PC-3 (cell line): ENCODE data around the gene CT45A10. TPM values are rescaled to one million over a fixed set of nuclear protein-coding genes. Genes with fewer than 3 reads are reported as not detected.

ENCODE experiments used
- ATAC-seq: fragments of 200-7000 bp; cut with Tn5 transposase; 2 replicates; pipeline ENCODE4 v1.9.1; 2020; ENCODE audit warnings: mild to moderate bottlenecking, moderate library complexity
- BruUV-seq: library from RNA; stranded (reverse); fragments of 400-500 nt; replicated peaks from 2 replicates; lab custom pipeline; 2021; lab: Mats Ljungman, UMichigan
- CTCF ChIA-PET: fragments of 300-600 bp; sonication (Branson Sonifier 250); formaldehyde crosslinking; loops from one replicate; lab custom pipeline; 2022; ENCODE audit warnings: antibody characterized with exemption; lab: Charles Lee
- POLR2A ChIA-PET: fragments of 300-600 bp; sonication (Branson Sonifier 250); formaldehyde crosslinking; loops from one replicate; lab custom pipeline; 2022; ENCODE audit warnings: antibody characterized with exemption; ENCODE audit not compliant: unreplicated experiment; lab: Charles Lee
- DNase-seq: peaks from one replicate; pipeline ENCODE4 v3.0.0-alpha.2; 2015
- H2AFZ ChIP-seq: fragments of 300-600 bp; sonication (generic); 2 replicates; pipeline ENCODE4 v1.6.0; 2016; ENCODE audit warnings: antibody characterized with exemption, low read length
- H3F3A ChIP-seq: fragments of 300-600 bp; sonication (generic); one replicate; pipeline ENCODE4 v1.6.0; 2017; ENCODE audit warnings: antibody characterized with exemption, low read length, control low read depth, mild to moderate bottlenecking; ENCODE audit not compliant: unreplicated experiment
- H3K27ac ChIP-seq: fragments of 300-600 bp; sonication (generic); 2 replicates; pipeline ENCODE4 v1.5.1; 2016; ENCODE audit warnings: mild to moderate bottlenecking, low read length
- H3K27me3 ChIP-seq: fragments of 300-600 bp; sonication (generic); 2 replicates; pipeline ENCODE4 v1.6.1; 2016; ENCODE audit warnings: low read length, mixed read lengths
- H3K36me3 ChIP-seq: fragments of 300-600 bp; sonication (generic); 2 replicates; pipeline ENCODE4 v1.6.1; 2016; ENCODE audit warnings: low read depth, mixed run types, low read length, mixed read lengths
- H3K4me1 ChIP-seq: fragments of 300-600 bp; sonication (generic); 2 replicates; pipeline ENCODE4 v1.5.1; 2016; ENCODE audit warnings: low read length; ENCODE audit not compliant: insufficient read depth
- H3K4me2 ChIP-seq: fragments of 300-600 bp; sonication (generic); 2 replicates; pipeline ENCODE4 v1.6.0; 2016; ENCODE audit warnings: low read length
- H3K4me3 ChIP-seq: fragments of 300-600 bp; sonication (generic); 2 replicates; pipeline ENCODE4 v1.5.1; 2016; ENCODE audit warnings: mild to moderate bottlenecking, low read length, mixed read lengths
- H3K79me2 ChIP-seq: fragments of 300-600 bp; sonication (generic); 2 replicates; pipeline ENCODE4 v1.6.1; 2017; ENCODE audit warnings: low read length, mixed read lengths
- H3K9ac ChIP-seq: fragments of 300-600 bp; sonication (generic); 2 replicates; pipeline ENCODE4 v1.6.0; 2016; ENCODE audit warnings: mild to moderate bottlenecking, low read length
- H3K9me2 ChIP-seq: fragments of 300-600 bp; sonication (generic); replicated peaks from 2 replicates; pipeline ENCODE4 v1.6.1; 2016; ENCODE audit warnings: mixed run types, low read length, mixed read lengths
- H3K9me3 ChIP-seq: fragments of 300-600 bp; sonication (generic); 2 replicates; pipeline ENCODE4 v1.6.1; 2016; ENCODE audit warnings: low read length, mixed read lengths
- H4K20me1 ChIP-seq: fragments of 300-600 bp; sonication (generic); 2 replicates; pipeline ENCODE4 v1.6.1; 2016; ENCODE audit warnings: low read length, mixed read lengths
- EZH2 ChIP-seq: fragments of 300-600 bp; sonication (generic); IDR thresholded peaks from one replicate; pipeline ENCODE4 v1.6.1; 2017; ENCODE audit warnings: antibody characterized with exemption, mild to moderate bottlenecking, low read length; ENCODE audit not compliant: unreplicated experiment
- EZH2phosphoT487 ChIP-seq: fragments of 300-600 bp; sonication (generic); IDR thresholded peaks from 2 replicates; pipeline ENCODE4 v1.6.1; 2018; ENCODE audit warnings: mild to moderate bottlenecking, antibody characterized with exemption, low read length, borderline replicate concordance
- intact Hi-C: fragments of 100-400 bp; cut with micrococcal nuclease; formaldehyde crosslinking; loops from 2 replicates; pipeline ENCODE4 v1.9.0; 2023
- total RNA-seq: library from RNA; depleted of rRNA; stranded (reverse); fragments of >200 nt; gene quantifications from 2 replicates; pipeline ENCODE4 v1.2.3, GENCODE V29; 2014
- TF ChIP-seq, protein P1 (sequence below): fragments of 300-600 bp; sonication (generic); conservative IDR thresholded peaks from 2 replicates; pipeline ENCODE4 v1.5.1; 2017; ENCODE audit warnings: antibody characterized with exemption, low read depth, mild to moderate bottlenecking, low read length

CT45A10 gene
- total RNA-seq, 1 experiment from 2014 or later: not detected

GRCh38 chrX:135914404-135914803 lies 21.2 kb upstream of the CT45A10 start:
- intact Hi-C loops: no loop called here
- Histone ChIP-seq H3K27me3 (peaks cover 83% of the 10 kb centered on the region), H2AFZ (no peak overlapping the region), H3K4me2 (no peak overlapping the region), H3F3A (no peaks in the 10 kb centered on the region), H3K9me2 (no peaks in the 10 kb centered on the region), H4K20me1 (no peaks in the 10 kb centered on the region), H3K36me3 (no peaks in the 10 kb centered on the region), H3K79me2 (no peaks in the 10 kb centered on the region), H3K9me3 (no peaks in the 10 kb centered on the region), H3K9ac (no peak overlapping the region), H3K4me1 (no peaks in the 10 kb centered on the region), H3K27ac (no peak overlapping the region), H3K4me3 (no peak overlapping the region)
- DNase-seq: no peak
- ATAC-seq: no peak
- CTCF ChIA-PET: no interaction called here
- TF ChIP-seq EZH2phosphoT487 (no peak), EZH2 (no peak)
- TF ChIP-seq, protein P1, sequence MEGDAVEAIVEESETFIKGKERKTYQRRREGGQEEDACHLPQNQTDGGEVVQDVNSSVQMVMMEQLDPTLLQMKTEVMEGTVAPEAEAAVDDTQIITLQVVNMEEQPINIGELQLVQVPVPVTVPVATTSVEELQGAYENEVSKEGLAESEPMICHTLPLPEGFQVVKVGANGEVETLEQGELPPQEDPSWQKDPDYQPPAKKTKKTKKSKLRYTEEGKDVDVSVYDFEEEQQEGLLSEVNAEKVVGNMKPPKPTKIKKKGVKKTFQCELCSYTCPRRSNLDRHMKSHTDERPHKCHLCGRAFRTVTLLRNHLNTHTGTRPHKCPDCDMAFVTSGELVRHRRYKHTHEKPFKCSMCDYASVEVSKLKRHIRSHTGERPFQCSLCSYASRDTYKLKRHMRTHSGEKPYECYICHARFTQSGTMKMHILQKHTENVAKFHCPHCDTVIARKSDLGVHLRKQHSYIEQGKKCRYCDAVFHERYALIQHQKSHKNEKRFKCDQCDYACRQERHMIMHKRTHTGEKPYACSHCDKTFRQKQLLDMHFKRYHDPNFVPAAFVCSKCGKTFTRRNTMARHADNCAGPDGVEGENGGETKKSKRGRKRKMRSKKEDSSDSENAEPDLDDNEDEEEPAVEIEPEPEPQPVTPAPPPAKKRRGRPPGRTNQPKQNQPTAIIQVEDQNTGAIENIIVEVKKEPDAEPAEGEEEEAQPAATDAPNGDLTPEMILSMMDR: no peak
- POLR2A ChIA-PET: no interaction called here
- BruUV-seq: no TSS peak

- ATAC-seq (no peak), DNase-seq (no peak)
- Histone ChIP-seq H4K20me1 (no peaks in the 10 kb centered on the region), H3K27me3 (peaks cover 56% of the 10 kb centered on the region), H3K79me2 (no peaks in the 10 kb centered on the region), H3K9me3 (no peaks in the 10 kb centered on the region), H3K9me2 (no peaks in the 10 kb centered on the region), H3K4me2 (no peak overlapping the region), H3F3A (no peaks in the 10 kb centered on the region), H2AFZ (no peak overlapping the region), H3K27ac (no peak overlapping the region), H3K4me3 (no peak overlapping the region), H3K9ac (no peak overlapping the region), H3K4me1 (no peaks in the 10 kb centered on the region), H3K36me3 (no peaks in the 10 kb centered on the region)
- BruUV-seq: no TSS peak
- intact Hi-C loops: no loop called here
- CTCF ChIA-PET: no interaction called here
- TF ChIP-seq EZH2phosphoT487: no peak
- no peak for TF ChIP-seq EZH2
- TF ChIP-seq, protein P1: no peak
- POLR2A ChIA-PET: no interaction called here
These were observed 17.0 kb upstream of the CT45A10 start for GRCh38 chrX:135910251-135910650.

- ChIA-PET POLR2A (no interaction called here), CTCF (no interaction called here)
- no peak overlapping the region for H3K4me2 ChIP-seq
- H4K20me1 ChIP-seq: no peaks in the 10 kb centered on the region
- no peak overlapping the region for H3K9ac ChIP-seq
- peaks cover 14% of the 10 kb centered on the region for H3K27me3 ChIP-seq
- no peaks in the 10 kb centered on the region for H3K4me1 ChIP-seq
- H3K9me3 ChIP-seq: no peaks in the 10 kb centered on the region
- H3K4me3 ChIP-seq: no peak overlapping the region
- H3K36me3 ChIP-seq: no peaks in the 10 kb centered on the region
- H3F3A ChIP-seq: no peaks in the 10 kb centered on the region
- no peaks in the 10 kb centered on the region for H3K79me2 ChIP-seq
- no peaks in the 10 kb centered on the region for H3K9me2 ChIP-seq
- ATAC-seq: no peak
- H2AFZ ChIP-seq: no peak overlapping the region
- TF ChIP-seq EZH2phosphoT487 (no peak), EZH2 (no peak)
- TF ChIP-seq, protein P1: no peak
- BruUV-seq: no TSS peak
- H3K27ac ChIP-seq: no peak overlapping the region
- no peak for DNase-seq
- intact Hi-C loops: no loop called here
These were observed 463 bp downstream of the CT45A10 start for GRCh38 chrX:135892781-135893180.
